GM15510 (cell line): Measurements from ENCODE around the gene PNKP.

Experiments used
- POLR2A ChIP-seq: IDR thresholded peaks from 3 replicates; pipeline ENCODE4 v1.6.1; 2011; ENCODE audit warnings: borderline replicate concordance; ENCODE audit not compliant: insufficient read length; ENCODE audit errors: extremely low read depth

The PNKP gene

GRCh38 chr19:49866933-49867782, at the start of gene PNKP:
Gene PNKP, minus strand, starts transcription at chr19:49867576. Its CDS starts 372 bp downstream, at chr19:49867204.
- TF ChIP-seq POLR2A: peak; percentile 88

DNA sequence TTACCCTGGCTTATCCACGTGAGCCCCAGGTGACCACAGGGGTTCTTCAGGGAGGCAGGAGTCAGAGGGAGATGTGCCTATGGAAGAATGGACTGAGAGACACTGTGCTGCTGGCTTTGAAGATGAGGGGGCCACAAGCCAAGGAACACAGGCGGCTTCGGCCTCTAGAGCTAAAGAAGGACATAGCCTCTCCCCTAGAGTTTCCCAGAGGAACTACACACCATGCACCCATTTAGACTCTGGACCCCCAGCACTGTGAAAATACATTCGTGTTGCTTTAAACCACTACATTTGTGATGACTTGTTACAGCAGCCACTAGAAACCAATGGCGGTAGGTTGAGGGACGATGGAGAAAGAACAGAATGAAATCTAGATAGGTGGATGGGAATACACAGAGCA, 47.9 kb upstream of the PNKP start:
- TF ChIP-seq POLR2A: no peak

DNA sequence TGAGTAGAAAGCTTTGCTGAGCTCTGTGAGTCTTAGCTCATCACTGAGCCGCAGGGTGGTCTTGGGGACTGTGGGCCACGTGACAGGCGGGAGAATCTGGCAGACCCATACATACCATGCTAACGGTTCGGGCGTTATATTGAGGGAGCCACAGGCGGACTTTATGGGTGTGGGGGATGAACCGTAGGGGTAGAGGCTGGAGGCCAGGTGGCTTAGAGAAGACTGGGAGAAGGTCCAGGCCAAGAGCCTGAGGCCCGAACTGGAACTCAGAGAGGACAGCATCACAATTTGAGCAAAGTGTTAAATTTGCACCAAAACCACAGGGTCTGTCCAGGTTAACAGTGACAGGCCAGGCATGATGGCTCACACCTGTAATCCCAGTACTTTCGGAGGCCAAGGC, 46.3 kb upstream of the PNKP start:
- TF ChIP-seq POLR2A: no peak

GRCh38 chr19:49912965-49913685, 45.7 kb upstream of the PNKP start:
- TF ChIP-seq POLR2A: no peak

GRCh38 chr19:49911381-49912145, 44.2 kb upstream of the PNKP start:
- no peak for TF ChIP-seq POLR2A

- TF ChIP-seq POLR2A: no peak
These were observed 42.8 kb upstream of the PNKP start for GRCh38 chr19:49910179-49910578.

DNA sequence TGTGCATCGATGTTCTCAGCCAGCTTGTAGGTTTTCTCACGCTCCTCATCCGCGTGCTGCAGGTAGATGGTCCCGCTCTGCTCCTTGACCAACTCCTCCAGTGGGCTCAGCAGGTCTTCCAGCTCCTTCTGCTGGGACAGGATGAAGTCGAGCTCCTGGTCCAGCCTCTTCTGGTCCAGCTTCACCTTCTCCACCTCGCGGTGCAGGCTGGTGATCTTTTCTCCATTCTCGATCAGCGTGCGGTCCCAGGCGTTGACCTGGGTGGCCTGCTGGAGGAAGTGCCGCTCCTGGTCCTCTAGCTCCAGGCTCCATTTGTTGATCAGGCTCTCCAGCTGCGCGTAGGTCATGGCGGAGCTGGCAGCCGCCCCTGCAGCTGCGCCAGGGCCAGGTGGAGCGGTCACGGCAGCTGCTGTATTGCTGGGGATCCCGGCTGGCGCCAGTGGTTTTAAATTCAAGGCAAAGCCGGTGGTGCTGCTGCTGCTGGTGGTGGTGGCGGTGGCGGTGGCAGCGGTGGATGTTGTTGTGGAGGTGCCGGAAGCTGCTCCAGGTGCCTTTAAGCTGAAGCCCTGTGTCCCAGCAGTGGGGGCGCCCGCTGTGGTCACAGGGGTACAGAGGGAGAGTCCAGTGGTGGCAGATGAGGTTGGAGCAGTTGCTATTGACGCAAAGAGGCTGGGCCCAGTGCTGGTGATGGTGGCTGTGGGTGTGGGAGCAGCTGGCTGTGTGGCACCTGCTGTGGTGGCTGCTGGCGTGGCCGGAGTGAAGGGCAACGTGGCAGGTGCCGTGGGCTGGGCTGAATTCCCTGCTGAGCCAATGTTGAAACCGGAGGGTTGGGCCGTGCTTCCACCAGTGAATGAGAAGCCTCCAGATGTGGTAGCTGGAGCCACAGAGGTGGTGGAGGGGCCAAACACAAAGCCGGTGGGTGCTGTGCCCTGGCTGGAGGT, 41.4 kb upstream of the PNKP start:
- TF ChIP-seq POLR2A: no peak

GRCh38 chr19:49907745-49908446, 40.5 kb upstream of the PNKP start:
- TF ChIP-seq POLR2A: peak; percentile 15

- TF ChIP-seq POLR2A: peak; percentile 17
These were observed 39.6 kb upstream of the PNKP start for GRCh38 chr19:49906879-49907564.

DNA sequence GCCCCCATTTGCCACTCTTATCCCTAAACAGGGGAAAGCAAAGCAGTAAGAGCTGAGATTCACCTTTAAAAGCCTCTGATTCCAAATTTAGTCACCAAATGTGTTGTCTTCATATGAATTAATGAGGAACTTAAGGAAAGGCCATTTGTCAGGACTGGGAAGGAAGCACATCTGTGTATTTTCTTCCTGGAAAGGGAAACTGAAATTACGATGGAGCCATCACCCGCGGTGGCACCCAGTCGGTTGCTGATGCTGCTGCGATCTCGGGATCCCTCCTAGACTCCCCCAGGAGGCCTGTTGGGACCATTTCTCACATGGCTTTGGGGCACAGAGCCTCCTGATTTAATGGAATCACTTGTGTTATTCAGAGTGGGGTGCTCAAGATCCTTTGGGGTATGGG, 36.8 kb upstream of the PNKP start:
- TF ChIP-seq POLR2A: no peak

GRCh38 chr19:49896863-49897621, 29.7 kb upstream of the PNKP start, which contains the start of gene IL4I1:
Gene IL4I1, minus strand, starts transcription at chr19:49896887. Its CDS starts 727 bp downstream, at chr19:49896160.
- no peak for TF ChIP-seq POLR2A
